ENCODE results near the gene DOCK6. TPM values are rescaled to one million over a fixed set of nuclear protein-coding genes. Genes with fewer than 3 reads are reported as not detected.

Gene DOCK6
- 18.7 and 52.5 TPM in 2 replicates for total RNA-seq

GRCh38 chr19:11261971-11262839 lies at the start of gene DOCK6:
Gene DOCK6 (minus strand): TSS chr19:11262524. CDS start chr19:11262440, 84 bp downstream.

GRCh38 chr19:11295665-11296245 lies 33.4 kb upstream of the DOCK6 start, which contains the start of gene TSPAN16:
Gene TSPAN16 (plus strand): TSS chr19:11296160. CDS start chr19:11296298, 138 bp downstream.

GRCh38 chr19:11239377-11240000 lies 22.8 kb downstream of the DOCK6 start, which contains the start of gene ANGPTL8:
Gene ANGPTL8 (plus strand): TSS chr19:11239619. CDS start chr19:11239638, 19 bp downstream.

GRCh38 chr19:11197291-11198174 lies 64.8 kb downstream of the DOCK6 start, which contains the start of gene KANK2:
Gene KANK2 (minus strand): TSS chr19:11197545. CDS start chr19:11194511, 3,034 bp downstream.

GRCh38 chr19:11155373-11156120 lies 106.8 kb downstream of the DOCK6 start, which contains the start of gene SPC24:
Gene SPC24 (minus strand): TSS chr19:11155782. CDS start chr19:11155776, 6 bp downstream.

Other genes starting within 250 kb of the DOCK6 start
- 154 and 214 TPM in 2 replicates for gene LDLR, start 173.1 kb downstream of the DOCK6 start, total RNA-seq
- 7.4 and 71.4 TPM in 2 replicates for gene SPC24, start 106.7 kb downstream of the DOCK6 start, total RNA-seq
- 132 and 258 TPM in 2 replicates for gene KANK2, start 65.0 kb downstream of the DOCK6 start, total RNA-seq
- not detected in 2 replicates for gene ANGPTL8, start 22.9 kb downstream of the DOCK6 start, total RNA-seq
- not detected in 2 replicates for gene TSPAN16, start 33.6 kb upstream of the DOCK6 start, total RNA-seq
- 6.2 and 13.3 TPM in 2 replicates for gene RAB3D, start 77.1 kb upstream of the DOCK6 start, total RNA-seq
- 215 and 295 TPM in 2 replicates for gene TMEM205, start 83.7 kb upstream of the DOCK6 start, total RNA-seq
- gene CCDC159, start 84.0 kb upstream of the DOCK6 start, total RNA-seq, result 4.4 and 9.5 TPM in 2 replicates
- 6.2 and 18.5 TPM in 2 replicates for gene PLPPR2, start 92.9 kb upstream of the DOCK6 start, total RNA-seq
- 1.6 and 4.2 TPM in 2 replicates for gene SWSAP1, start 112.1 kb upstream of the DOCK6 start, total RNA-seq
- 4.9 and 10.9 TPM in 2 replicates for gene EPOR, start 121.8 kb upstream of the DOCK6 start, total RNA-seq
- gene RGL3, start 156.8 kb upstream of the DOCK6 start, total RNA-seq, result 0.16 and 1.0 TPM in 2 replicates
- 0.16 TPM in 1 of 2 replicates, not detected in the other for gene ODAD3, start 172.6 kb upstream of the DOCK6 start, total RNA-seq
- gene PRKCSH, start 173.1 kb upstream of the DOCK6 start, total RNA-seq, result 208 and 334 TPM in 2 replicates
- gene ELAVL3, start 218.5 kb upstream of the DOCK6 start, total RNA-seq, result under 0.01 TPM in 1 of 2 replicates, not detected in the other
- gene ZNF653, start 243.3 kb upstream of the DOCK6 start, total RNA-seq, result 6.1 and 6.4 TPM in 2 replicates

Measured in mesangial cell (primary cell).